NCI-H2227 (cell line): ENCODE results near the gene OMP.
A peak's percentile ranks its signal among the peaks of the same experiment; 100 is the strongest.

Source experiments
- DNase-seq: peaks from one replicate; lab custom pipeline; 2025; ENCODE audit not compliant: unreplicated experiment; lab: John Stamatoyannopoulos, UW

The OMP gene

DNA sequence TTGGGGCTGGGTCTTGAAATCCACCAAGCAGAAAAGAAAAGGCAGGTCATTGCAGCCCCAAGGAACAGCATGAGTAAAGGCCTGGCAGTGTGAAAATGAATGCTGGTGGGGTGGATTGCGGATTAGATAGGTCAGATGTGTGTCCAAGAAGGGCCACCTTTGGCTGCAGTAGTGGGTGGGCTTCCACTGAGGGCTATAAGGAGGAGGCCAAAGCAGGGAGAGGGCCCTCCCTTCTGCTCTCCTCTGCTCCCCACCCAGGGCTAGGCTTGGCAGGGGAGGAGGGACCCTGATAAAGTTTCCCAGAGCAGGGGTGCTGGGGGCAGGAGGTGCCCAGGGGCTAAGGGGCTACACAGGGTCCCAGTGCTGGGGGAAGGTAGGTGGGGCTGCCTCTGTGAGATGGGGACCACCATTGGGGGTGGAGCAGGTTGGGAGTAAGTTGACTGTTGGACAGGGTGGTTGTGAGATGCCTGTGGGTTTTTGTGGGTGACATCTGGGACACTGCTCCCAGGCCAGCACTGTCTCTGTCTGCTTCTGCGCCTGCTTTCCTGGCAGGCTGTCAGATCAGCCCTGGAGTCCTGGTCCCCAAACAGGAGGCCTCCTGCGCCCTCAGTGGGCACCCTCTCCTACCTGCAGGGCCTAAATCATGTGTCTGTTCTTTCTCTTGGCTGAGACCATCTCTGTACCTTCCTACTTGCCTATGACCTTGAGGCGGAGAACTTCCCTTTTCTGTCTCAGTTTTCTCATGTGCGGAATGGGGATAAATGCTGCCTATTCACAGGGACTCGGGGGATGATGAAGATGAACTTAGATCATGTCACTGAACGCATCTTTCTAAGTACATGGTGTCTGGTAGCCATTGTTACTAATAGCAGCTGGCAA lies 33.9 kb upstream of the OMP start:
- DNase-seq = no peak

- no peak for DNase-seq
Measured at GRCh38 chr11:77069336-77069968, 33.2 kb upstream of the OMP start.

GRCh38 chr11:77069969-77070582 lies 32.6 kb upstream of the OMP start:
- DNase-seq = no peak

DNA sequence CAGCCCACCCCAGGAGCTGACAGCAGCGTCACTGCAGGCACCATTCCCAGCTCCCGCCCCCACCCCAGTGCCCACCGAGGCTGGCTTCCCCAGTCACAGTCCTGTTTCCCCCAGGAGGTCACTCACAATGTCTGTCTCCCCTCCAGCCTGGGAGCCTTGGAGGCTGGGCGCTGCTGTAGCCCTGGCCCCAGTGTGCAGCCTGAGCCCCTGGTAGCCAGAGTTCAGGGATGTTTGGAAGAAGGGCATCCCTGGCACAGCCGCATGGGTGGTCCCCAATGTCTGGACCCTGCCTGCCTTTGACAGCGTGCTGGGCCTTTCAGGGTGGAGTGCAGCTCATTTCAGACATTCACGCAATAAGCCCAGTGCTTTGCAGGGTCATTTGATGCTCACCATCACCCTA lies 31.6 kb upstream of the OMP start:
- no peak for DNase-seq

- no peak for DNase-seq
Measured at GRCh38 chr11:77071671-77072605, 30.7 kb upstream of the OMP start.

DNA sequence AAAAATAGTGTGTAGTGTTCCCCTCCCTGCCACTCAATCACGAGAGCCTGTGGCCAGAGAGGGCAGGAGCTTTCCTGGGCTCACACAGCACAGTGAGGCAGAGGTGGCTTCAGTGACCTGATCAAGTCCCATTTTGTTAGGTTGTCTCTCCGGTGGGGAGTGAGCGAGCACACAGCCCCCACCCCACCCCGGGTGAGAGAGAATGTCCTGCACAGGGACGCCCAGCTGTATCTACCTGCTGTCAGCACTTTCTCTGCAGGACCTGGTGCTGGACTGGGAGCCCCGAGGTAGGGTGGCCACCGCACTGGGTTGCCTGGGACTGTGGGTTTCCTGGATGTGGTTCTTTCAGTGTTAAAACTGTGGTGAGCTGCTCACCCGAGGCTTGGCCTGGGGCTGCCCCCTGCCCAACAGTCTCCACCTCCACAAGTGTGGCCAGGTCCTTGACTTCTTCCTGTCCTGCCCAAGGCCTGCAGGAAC lies 29.8 kb upstream of the OMP start:
- no peak for DNase-seq

DNA sequence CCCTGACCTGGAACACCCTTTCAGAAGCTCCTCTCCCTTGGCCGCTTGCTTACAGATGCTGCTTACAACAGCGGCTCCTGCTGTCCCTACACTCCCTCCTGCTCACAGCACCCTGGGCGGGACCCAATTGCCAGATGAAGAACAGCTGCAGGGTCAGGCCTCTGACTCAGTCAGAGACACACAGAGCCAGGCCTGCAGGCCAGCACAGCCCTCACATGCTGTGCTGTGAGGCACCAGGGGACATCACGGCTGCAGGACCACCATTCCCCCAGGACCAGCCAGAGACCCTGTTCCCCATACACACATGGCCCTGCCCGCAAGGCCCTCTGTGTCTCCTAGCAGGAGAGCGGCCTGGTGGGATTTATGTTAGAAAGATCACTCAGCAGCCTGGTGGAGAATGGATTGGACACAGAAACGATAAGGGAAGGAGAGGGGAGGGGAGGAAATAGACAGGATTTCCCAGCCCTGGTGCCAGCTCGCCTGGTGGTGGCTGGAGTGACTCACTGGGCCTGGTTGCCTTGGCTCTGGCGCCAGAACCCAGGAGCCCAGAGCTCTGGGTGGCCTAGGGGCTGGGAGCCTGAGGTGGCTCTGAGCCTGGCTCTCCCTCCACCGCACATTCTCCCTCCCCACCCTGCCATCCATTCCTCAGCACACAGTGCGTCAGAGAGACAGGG lies 29.2 kb upstream of the OMP start:
- peak; percentile 26 for DNase-seq

GRCh38 chr11:77074205-77074604 lies 28.4 kb upstream of the OMP start:
- no peak for DNase-seq

GRCh38 chr11:77074626-77075221 lies 27.9 kb upstream of the OMP start:
- no peak for DNase-seq

DNA sequence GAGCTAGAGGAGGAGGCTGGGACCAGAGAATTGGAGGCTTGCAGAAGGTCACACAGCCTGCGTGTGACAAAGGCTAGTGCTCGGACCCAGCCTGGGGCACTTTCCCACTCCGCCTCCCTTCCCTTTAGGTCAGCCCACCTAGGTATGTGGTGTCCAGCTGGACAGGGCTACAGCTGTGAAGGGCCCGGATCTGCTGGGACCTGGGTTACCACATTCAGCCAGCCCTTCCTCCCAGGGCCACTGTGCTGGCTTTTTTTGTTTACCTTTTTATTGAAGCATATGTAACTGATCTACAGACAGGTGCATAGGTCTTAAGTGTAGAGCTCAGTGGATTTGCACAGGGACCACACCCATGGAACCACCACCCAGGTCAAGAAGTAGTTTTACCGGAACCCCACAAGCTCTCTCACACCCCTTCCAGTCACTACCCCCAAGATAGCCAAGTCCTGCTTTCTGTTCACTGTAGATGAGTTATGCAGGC lies 27.2 kb upstream of the OMP start:
- DNase-seq = no peak

DNA sequence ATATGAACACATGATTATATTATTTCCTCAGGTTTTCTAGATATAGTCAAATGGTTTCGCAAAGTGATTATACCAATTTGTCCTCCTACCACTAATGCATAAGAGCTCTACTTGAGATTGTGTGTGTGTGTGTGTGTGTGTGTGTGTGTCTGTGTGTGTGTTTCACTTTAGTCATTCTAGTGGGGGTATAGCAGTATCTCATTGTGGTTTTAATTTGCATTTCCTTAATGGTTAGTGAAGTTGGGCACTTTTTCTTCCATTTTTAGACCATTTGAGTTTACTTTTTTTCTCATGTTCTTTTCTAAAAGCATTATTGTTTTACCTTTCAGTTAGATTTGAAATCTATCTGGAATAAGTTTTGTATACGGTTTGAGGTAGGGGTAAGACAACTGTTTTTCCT lies 23.0 kb upstream of the OMP start:
- no peak for DNase-seq

- DNase-seq = no peak
Measured at GRCh38 chr11:77080643-77081210, 21.9 kb upstream of the OMP start.

- no peak for DNase-seq
Measured at GRCh38 chr11:77081381-77081851, 21.2 kb upstream of the OMP start.

- DNase-seq = no peak
Measured at GRCh38 chr11:77081976-77082836, 20.4 kb upstream of the OMP start.

GRCh38 chr11:77082838-77083565 lies 19.6 kb upstream of the OMP start:
- no peak for DNase-seq

DNA sequence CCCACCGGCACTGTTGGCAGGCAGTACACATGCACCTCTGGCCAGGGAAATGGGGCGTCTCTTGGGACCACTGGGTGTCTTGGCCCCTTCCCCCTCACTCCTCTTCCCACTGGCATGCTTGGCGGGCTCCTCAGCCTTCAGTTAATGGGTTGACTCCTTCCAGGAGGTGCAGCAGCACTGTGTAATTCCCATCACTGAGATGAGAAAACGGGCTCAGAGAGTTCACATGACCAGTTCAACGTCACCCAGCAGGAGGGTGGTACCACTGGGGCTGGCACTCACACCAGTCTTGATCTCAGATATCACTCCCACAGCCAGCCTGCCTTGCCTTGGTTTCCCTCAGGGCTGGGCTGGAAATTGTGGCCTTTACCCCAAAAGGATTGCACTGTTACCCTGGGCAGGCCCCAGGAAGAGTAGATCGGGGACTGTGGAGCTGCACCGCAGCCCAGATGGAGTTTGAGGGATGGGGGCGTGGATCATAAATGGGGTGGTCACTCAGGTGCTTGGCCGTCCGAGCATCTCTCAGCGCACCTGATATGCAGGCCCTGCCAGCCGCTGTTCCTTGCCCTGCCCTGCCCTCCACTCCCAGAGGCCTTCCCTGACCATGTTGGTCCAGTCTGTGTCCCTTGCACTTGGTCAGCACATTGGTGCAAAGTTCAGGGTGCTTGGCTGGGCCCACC lies 18.9 kb upstream of the OMP start:
- DNase-seq = no peak

- no peak for DNase-seq
Measured at GRCh38 chr11:77084581-77085191, 18.0 kb upstream of the OMP start.
